NCI-H1417 treated with DMSO at 0.1 percent for 48 hours (cell line): ENCODE results near the gene MAGEA9.
A peak's percentile ranks its signal among the peaks of the same experiment; 100 is the strongest.
"Not testable (repeated sequence)": the region's sequence is repeated elsewhere in the genome, so short reads cannot be mapped to it uniquely, and the experiment has no call there.

Source experiments
- DNase-seq: peaks from one replicate; lab custom pipeline; 2025; lab: John Stamatoyannopoulos, UW

The MAGEA9 gene, protein sequence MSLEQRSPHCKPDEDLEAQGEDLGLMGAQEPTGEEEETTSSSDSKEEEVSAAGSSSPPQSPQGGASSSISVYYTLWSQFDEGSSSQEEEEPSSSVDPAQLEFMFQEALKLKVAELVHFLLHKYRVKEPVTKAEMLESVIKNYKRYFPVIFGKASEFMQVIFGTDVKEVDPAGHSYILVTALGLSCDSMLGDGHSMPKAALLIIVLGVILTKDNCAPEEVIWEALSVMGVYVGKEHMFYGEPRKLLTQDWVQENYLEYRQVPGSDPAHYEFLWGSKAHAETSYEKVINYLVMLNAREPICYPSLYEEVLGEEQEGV

DNA sequence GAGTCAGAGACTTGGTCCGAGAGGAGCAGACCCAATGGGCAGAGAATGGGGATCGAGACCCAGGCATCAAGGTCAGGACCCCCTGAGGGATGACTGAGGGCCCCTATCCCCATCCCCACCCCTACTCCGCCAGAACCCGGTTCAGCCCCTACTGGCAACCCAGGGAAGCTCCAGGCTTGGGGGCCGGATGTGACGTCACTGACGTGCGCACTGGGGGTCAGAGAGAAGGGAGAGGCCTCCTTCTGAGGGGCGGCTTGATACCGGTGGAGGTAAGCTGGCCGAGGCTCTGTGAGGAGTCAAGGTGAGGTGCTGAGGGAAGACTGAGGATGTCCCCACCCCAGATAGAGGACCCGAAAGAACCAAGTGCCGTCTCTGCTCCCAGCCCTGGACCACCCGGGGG lies at the start of gene MAGEA9:
TSS of gene MAGEA9 (plus strand) at position 204 of the 400 bp plus-strand sequence. CDS start 4,281 bp downstream, outside the sequence.
- DNase-seq = not testable (repeated sequence)

DNA sequence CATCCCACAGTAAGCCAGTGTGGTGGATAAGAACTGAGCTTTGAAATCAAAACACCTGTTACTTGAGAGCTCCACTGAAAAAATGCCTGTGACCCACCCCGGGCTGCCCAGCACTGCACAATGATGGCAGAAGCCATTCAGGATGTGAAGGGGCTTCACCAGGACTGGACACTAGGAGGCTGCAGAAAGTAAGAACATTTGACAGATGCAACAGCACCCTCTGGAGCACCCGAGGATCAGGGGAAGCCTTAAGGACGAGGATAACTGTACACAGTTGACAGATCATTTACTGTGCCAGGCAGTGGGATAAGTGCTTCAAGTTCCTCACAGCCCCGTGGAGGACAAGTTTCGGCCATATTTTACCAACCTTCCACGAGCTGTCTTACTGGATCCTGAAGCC lies 39.5 kb upstream of the MAGEA9 start:
- not testable (repeated sequence) for DNase-seq

DNA sequence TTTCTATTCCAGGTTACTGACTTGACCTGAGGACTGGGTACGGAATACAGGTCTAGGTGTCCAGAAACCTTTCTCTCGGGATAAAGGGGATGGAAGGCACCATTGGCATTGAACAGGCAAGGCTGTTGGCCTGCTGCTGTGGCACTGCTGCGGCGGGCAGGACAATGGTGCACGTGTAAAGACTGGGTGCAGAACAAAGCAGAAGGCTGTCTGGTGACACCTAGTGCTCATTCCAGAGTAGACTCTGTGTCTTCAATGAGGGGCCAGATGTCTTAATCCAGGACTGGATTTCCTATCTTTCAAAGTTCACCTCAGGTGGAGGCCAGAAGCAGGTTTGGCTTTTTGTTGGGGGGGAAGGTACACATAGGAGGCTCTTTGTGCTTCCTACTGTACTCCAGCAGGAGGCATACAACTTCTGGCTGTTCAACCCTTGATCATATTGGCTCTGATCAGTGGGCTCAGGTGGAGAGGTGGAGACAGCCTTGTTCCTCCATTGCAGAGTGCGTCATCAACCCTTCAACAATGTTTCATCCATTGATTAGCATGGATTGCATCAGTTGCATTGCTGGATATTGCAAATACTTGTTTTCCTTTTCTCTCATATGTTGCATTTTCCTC lies 35.2 kb upstream of the MAGEA9 start:
- not testable (repeated sequence) for DNase-seq

DNA sequence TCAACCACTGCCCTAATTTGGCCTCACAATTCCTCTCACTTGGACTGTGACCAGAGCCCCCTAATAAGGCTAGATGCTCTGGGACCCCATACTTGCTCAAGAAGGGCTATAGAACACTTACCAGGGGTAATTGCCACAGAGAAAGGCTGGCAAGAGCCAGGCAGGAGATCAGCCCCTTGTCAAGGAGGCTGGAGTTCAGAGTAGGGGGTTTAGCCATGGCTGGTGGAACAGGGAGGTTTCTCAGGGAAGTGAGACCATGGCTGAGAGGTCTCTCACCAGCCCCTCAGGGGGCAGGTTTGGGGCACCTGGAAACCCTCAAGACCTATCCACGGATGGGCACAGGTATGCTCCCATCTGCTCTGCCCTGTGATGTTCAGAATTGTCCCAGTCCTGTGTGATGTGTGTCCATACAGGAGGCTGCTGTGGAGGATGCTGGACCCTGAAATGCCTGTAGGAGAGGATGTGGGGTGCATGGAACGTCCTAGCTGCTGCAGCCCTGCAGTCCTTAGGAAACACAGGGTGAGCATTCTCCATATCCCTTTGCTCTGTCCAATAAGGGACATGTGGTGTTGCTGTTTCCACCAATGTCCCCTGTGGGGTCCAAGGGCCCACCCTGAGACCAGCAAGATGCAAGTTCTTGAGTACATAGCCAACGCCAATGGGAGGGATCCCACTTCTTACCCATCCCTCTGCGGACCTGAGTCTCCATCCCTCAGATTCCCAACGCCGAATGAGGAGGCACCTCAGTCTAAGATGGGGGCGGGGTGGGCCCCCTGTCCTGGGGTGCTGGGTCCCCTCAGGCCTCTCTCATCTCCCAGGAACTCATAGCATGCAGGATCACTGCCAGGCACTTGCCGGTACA lies 24.3 kb upstream of the MAGEA9 start:
- no peak for DNase-seq

DNA sequence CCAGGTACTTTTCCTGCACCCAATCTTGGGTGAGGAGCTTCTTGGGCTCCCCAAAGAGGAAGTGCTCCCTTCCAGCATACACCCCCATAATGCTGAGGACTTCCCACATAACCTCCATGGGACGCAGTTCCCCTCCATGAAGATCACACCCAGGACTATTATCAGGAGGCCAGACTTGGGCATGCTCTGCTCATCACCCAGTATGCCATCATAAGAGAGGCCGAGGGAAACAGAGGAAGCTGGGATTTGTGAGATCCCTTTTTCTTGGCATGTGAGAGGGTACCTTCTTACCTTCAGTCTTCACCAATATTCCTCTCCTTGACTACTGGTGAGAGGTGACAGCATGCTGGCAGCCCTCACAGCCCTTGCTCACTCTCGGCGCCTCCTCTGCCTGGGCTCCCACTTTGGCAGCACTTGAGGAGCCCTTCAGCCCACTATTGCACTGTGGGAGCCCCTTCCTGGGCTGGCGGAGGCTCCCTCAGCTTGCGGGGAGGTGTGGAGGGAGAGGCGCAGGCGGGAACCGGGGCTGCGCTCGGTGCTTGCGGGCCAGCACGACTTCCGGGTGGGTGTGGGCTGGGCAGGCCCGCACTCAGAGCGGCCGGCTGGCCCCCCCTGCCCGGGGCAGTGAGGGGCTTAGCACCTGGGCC lies 23.5 kb upstream of the MAGEA9 start:
- DNase-seq = no peak

DNA sequence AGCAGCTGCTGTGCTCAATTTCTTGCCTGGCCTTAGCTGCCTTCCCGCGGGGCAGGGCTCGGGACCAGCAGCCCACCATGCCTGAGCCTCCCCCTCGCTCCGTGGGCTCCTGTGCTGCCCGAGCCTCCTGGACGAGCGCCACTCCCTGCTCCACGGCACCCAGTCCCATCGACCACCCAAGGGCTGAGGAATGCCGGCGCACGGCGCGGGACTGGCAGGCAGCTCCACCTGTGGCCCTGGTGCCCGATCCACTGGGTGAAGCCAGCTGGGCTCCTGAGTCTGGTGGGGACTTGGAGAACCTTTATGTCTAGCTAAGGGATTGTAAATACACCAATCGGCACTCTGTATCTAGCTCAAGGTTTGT lies 23.0 kb upstream of the MAGEA9 start:
- DNase-seq = not testable (repeated sequence)

DNA sequence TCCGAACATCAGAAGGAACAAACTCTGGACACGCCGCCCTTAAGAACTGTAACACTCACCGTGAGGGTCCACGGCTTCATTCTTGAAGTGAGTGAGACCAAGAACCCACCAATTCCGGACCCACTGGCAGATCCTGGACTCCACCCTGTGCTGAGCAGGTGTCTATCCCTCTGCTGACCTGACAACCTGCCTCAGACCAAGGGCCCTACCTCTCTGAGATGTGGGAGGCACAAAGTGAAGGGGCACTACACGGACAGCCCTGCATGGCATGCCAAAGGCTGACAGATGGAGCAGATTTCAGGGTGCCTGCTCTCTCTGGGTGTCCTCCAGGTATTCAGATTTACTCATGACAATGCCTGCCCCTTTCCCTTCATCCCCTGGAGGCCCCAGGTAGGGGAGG lies 21.9 kb upstream of the MAGEA9 start:
- no peak for DNase-seq

DNA sequence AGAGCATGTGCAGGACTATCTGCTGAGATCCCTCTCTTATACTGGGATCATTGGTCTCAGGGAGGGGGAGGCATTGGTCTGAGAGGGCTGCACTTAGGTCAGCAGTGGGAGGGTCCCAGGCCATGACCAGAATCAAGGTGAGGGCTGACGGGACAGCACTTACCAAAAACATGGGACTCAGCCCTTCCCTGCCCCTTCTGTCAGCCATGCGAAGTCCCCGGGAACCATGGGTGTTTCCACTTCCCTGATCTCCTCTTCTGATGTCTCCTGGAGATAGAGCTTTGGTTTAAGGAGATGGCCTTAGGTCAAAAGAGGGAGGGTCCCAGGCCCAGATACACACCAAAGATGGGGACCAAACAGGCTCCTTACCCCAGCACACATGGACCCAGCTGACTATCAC lies 20.8 kb upstream of the MAGEA9 start:
- DNase-seq = no peak

DNA sequence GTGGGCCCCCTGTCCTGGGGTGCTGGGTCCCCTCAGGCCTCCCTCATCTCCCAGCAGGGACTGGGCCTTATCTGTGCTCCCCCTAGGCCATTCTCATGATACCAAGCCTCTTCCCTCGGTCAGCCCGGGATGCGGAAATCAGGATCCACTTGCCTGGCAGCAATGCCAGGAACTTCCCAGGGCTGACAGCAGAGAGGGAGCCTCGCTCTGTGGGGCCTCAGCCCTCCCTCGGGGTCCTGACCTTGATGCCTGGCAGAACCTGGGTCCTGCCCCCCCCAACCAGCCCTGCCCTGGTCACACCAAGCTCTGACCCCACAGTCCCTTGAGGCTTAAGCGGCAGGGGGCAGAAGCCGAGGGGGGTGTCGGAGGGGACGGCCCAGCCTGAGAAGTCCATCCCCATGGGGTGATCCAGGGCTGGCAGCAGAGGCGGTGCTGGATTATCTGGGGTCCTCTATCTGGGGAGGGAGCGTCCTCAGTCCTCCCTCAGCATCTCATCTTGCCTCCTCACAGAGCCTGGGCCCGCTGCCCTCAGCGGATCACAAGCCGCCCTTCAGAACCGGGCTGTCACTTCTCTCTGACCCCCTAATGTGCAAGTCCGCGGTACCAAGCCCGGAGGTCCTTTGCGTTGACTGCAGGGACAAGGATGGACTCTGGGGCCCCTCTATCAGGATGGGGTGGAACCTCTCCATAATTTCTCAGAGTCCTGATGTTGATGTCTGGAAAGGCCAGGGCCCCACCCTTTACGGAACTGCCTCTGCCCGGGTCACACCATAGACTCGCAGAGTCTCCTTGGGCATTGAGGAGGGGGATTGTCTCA lies 19.7 kb upstream of the MAGEA9 start:
- not testable (repeated sequence) for DNase-seq

DNA sequence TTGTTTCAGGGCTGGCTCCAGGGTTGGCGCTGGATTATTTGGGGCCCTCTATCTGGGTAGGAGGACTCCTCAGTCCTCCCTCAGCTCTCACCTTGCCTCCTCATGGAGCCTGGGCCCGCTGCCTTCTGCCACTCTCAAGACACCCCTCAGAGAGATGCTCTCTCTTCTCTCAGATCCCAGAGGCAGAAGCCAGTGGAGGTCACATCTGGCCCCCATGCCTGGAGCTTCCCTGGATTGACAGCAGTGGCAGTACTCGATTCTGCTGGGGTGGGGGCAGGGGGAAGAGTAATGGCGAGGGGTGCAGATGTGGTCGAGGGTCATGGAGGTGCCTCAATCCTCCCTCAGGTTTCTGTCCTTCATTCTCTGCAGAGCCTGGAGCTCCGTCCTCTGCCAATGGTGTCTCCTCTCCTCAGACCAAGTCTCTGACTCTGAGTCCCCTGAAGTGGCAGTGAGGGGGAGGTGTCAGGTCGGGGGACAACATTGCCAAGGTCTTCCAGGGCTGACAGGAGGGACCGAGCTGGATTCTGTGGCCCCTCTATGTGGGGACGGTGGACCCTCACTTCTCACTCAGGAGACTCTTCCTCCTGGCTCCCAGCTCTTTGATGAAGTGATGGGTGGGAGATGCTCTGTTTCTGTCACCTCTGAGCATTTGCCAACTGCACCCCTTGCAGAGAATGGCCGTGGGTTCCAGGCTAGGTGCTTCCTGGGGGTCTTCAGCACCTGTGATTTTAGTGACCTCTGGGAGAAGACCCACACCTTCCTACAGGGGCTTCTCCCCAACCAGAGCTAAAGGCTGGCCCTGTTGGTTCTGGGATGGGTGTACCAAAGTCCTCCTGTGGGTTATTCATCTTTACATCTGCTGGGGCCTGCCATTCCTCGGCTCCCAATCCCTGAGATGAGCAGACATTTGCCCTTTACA lies 18.8 kb upstream of the MAGEA9 start:
- no peak for DNase-seq

DNA sequence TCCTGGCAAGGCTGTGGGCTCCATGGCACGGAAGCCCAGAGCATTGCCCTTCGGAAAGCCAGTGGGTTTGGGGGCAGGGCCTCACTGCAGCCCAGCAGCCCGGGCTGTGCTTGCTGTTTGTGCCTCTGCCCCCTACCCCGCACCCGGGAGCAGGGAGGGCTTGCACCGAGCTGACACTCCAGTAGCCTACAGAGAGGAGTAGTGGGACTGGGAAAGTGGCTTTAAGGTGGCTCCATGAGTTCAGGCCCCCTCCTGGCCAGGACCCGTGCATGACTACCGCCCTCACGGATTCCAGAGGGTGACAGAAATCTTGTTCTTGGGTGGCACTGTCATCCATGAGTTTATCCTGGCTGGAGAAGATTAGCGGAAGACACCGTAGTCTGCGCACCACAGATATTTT lies 11.4 kb upstream of the MAGEA9 start:
- not testable (repeated sequence) for DNase-seq

DNA sequence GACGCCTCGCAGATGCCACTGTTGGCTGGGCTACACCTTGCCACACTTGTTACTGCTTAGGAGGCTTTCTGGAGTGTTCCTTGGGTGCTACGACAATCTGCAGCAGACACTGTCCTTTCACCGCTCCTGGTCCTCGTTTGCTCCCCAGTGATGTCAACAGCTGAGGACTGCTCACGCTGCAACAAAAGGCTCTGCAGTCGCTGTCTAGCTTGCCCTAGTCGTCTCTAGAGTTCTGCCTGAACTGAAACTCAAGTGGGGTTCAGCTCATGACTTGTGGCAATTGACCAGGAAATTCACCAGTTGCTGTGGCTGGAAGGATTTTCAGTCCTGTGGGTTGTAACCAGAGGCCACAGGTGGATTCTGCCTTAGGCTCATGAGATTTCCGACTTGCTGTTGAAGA lies 8.7 kb upstream of the MAGEA9 start:
- not testable (repeated sequence) for DNase-seq

DNA sequence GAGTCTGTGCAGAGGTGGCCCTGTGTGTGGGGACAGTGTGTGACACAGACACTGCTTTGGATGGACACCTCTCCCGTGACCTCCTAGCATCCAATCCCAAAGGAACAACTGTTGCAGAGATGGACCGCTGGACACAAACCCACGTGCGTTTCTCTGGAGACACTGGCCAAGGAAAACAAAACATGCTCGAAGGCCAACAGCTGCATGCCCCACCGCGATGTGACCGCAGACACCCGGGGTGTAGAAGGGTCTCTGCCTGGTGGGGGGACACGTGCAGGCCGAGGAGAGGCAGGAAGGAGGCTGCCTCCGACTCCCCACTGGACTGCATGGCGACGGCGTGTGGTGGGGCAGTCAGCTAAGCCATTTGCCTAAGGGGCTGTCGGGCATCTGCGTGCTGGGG lies 8.0 kb upstream of the MAGEA9 start, which contains the start of gene HSFX1:
TSS of gene HSFX1 (plus strand) at position 301 of the 400 bp plus-strand sequence. CDS start 614 bp downstream, outside the sequence.
- not testable (repeated sequence) for DNase-seq

DNA sequence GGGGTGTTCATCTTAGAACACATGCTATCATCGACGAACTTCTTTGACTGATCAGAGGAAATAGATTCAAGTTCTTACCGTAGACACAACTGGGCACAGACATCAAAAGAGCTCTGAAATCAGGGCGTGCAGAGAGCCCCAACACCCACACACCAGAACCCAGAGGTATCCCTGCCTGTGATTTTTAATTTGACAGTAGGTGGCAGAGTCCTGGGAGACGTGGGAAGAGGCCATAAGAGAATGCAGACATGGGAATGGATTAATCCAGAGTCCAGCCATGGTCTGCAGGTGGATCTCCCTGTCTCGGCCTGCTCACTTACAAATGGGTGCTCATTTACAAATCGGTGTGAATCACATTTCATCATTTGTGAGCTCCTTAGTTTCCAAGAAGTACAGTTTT lies 3.7 kb upstream of the MAGEA9 start:
- DNase-seq = not testable (repeated sequence)

DNA sequence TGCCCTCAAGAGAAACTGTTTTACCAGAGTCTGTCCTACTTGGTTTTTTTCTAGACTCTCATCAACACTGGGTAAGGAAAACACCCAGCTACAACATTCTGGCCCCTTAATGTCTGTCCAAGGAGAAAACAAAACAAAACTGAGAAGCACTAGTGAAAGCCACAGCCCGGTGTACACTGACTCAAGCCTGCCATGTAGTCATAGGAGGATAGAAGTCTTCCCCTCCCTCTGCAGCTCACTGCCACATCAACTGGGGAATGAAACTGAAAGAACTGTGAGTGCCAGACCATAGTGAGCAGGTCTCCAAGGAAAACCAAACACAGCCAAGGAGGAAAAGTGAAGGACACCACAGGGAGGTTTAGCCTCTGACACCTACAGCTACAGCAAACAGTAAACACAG lies 13.8 kb downstream of the MAGEA9 start:
- DNase-seq = not testable (repeated sequence)

DNA sequence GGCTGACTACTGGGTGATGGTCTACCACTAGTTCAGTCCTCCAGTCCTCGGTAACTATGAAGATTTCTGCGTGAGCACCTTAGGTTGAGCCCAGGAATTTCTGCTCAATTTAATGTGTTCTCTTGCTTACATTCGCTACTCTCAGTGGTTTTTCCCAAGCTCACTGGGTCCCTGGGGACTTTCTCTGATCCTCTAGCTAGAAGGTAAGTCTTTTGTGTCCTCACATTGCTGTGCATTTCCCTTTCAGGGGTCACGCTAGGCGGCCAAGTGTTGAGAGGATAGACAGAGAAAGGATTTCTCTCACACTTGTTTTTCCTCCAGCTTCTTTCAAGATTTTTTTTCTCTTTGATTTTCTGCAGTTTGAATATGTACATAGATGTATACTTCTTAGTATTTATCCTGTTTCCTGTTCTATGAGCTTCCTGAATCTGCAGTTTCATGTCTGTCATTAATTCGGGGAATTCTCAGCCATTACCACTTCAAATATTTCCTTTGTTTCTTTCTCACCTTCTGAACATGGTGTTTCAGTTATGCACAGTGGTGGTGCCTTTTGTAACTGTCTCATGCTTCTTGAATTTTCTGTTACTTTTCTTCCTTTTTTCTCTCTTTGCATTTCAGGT lies 17.5 kb downstream of the MAGEA9 start:
- DNase-seq = no peak

DNA sequence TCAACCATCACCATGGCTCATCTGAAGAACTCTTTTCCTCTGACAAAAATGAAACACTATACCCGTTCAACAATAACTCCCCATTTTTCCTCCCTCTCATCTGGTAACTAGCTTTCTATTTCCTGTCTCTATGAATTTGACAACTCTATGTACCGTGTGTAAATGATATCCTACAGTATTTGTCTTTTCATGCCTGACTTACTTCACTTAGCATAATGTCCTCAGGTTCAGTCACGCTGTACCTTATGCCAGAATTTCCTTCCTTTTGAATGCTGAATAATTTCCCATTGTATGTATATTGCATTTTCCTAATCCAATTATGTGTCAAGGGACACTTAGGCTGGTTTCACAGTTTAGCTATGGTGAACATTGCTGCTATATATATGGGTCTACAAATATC lies 18.2 kb downstream of the MAGEA9 start:
- DNase-seq = peak; percentile 10

DNA sequence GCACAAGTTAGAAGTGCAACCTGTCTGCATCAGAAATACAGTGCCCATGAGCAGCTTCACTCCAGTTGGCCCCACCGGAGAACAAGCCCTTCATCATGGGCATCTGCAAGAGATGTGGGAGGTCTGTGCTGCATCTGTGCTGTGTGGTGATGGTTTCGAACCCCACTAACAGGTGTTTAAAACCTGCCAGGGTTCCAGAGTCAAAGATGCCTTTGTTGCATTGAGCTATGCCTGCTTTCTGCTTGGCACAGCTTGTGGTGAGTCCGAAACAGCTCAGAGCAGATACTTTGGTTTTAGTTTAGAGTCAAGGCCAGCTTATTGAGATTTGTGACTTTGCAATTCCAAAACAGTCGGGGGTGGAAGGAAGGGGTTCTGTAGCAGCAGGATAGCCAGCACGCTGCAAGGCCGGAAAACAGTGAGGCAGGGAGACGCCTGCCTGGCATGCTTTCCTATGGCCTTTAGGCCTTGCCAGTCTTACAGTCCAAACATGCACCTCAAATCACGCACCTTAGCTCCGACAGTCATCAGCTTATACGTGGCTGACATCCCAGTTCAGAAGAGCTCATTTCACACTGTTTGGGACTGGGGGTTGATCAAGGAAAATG lies 21.8 kb downstream of the MAGEA9 start:
- DNase-seq = no peak

DNA sequence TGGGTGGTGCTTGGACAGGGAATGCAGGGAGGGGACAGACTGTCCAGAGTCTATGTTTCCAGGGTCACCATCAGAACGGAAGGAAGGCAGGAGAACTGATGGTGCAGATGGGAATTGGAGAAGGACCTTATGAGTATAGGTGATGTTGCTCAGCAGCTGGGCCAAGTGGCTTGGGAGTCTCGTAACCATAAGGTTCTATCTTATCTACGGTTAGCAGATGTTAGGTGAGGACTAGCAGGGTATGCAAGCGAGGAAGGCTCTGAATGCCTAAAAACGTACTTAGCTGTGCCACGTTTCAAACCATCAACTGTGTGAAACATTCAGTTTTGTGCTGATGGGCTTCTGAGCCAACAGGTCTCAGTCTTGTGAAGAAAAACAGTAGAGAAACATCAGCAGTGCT lies 22.4 kb downstream of the MAGEA9 start:
- no peak for DNase-seq
